Germinal center (tissue), 1 donor: ENCODE measurements around the gene LETM1.

Experiments
- DNase-seq: peaks from one replicate; pipeline ENCODE4 v3.0.0; 2012; ENCODE audit warnings: mixed read lengths, low spot score

LETM1 gene

DNA sequence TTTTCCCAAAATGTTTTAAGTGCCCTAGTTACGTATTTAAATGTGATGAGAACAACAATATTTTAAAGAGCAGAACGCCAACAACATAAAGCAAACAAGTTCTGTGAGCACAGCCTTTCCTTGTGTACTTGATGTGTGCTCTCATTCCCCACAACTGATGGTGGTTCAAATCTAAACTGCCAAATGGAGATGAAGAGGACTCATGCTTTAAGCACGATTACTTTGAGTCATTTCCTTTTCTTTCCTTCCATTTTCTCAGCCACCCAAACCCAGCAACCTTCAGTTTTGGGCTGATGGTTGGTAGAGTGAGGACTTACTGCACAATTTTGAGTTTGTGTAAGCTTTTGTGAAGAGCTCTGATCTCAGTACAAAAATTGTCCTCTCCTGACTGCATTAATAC is 16.9 kb upstream of the LETM1 start:
- no peak for DNase-seq

DNA sequence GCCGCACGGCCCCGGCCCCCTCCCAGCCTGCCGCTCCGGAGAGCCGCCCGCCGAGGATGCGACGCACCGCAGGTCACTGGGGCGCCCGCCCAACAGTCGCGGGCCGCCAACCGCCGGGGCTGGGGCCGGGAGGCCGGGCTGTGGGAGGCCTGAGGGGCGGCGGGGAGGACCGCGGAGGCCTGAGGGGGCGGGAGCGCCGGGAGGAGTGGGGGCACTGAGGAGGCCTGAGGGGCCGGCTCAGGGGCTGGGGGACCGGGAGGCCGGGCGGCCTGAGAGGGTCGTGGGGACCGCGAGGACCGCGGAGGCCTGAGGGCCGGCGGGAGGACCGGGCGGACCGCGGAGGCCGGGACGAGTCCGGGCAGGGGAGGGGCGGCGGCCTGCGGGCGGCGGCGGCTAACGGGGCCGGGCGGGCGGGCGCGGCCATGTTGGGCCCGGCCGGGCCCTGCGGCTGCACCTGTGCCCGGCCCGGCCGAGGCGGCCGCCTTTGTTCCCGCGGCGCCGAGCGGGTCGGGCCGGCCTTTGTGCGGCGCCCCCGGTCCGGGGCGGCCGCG is 15.6 kb upstream of the LETM1 start:
- DNase-seq = peak; percentile 54

DNA sequence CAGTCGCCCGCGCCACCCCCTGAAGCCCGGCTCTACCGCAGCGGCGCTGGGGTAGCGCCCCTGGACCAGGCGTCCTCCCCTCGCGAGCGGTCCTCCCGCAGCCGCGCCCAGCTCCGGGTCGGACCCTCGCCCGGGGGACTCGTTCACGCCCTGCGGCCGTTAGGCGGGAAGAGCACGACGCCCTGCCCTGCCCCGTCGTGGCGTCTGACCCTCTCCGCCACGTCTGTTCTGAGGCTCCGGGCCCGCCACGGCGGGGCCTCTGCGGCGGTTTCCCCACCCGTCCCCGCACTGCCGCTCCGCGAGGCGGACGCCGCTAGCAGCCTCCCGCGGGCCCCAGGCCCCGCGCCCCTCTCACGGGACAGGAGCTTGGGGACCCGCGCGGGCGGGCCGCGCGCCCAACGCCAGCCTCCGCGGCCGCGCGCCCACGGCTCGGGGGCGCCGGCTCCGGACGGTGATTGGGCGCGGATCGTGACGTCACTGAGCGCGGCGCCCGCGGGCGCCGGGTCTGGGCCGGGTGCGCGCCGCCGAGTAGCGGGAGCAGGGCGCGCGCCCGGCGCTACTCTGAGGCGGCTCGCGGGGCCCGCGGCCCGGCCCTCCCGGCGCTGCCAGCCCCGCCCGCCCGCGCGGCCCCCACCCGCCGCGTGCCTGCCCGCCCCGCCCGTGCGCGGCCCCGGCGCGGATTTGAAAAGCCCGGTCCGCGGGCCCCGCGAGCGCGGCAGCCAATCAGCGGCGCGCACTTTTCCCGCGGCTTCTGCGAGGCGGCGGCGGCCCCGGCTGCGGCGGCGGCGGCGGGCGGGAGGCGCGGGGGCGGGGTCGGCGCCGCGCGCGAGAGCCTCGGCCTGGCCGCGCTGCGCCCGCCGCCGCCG is 14.9 kb upstream of the LETM1 start, which contains the start of gene NSD2:
TSS of gene NSD2 (plus strand) at position 816 of the 866 bp plus-strand sequence. CDS start 29,262 bp downstream, outside the sequence.
- peak; percentile 96 for DNase-seq

DNA sequence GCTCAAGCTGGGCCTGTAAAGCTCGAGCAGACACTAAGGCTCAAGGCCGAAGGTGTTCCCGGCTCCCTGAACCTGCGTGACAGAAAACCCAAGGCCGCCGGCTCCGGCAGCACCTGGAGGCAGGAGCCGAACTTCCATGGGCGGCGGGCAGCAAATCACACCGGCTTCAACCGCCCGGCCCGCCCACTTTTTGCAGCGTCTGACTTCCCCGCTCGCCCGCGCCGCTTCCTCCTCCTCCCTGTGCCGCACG is 14.3 kb upstream of the LETM1 start:
- peak; percentile 87 for DNase-seq

DNA sequence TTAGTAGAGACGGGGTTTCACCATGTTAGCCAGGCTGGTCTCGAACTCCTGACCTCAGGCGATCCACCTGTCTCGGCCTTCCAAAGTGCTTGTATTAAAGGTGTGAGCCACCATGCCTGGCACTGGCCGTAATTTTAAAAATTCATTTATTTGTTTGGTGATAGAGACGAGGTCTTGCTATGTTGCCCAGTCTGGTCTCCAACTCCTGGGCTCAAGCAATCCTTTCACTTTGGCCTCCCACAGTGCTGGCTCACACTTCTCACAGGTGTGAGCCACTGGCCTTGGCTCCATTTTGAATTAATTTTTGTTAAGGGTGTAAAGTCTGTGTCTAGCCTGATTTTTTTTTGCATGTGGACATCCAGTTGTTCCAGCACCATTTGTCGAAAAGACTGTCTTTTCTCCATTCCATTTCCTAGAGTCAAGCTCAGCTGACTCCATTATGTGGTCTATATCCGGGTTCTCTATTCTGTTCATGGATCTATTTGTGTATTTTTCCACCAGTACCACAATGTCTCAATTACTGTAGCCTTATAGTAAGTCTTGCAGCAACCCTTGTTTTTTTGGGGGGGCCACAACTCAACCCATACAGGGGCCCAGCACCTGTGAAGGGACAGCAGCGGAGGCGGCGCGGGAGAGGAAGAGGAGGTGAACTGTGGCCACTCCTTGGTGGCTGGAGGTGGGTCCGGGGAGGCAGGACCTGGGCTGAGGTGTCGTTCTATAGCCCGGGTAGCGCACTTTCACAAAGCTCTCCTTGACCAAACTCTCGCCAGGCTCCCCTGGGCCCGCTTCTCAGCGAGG is 13.8 kb upstream of the LETM1 start:
- DNase-seq = no peak

DNA sequence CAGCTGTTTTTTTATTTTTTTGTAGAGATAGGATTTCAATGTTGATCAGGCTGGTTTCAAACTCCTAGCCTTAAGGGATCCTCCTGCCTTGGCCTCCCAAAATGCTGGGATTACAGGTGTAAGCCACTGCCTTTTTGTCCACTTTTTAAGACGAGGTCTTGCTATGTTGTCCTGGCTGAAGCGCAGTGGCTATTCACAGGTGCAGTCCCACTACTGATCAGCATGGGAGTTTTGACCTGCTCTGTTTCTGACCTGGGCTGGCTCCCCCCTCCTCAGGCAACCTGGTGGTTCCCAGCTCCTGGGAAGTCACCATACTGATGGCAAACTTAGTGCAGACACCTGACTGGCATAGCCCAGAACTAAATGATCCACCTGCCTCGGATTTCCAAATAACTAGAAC is 13.0 kb upstream of the LETM1 start:
- DNase-seq = no peak

DNA sequence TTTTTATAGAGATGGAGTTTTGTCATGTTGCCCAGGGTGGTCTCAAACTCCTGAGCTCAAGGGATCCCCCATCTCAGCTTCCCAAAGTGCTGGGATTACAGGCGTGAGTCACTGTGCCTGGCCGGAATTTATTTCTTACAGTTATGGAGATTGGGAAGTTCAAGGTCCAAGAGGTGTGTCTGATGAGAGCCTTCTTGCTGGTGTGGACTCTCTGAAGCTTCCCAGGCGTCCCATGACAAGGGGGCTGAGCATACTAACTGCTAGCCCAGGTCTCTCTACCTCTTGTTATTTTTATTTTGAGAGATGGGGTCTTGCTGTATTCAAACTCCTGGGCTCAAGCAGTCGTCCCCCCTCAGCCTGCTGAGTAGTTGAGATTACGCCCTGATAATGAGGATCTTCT is 12.3 kb upstream of the LETM1 start:
- DNase-seq = no peak

DNA sequence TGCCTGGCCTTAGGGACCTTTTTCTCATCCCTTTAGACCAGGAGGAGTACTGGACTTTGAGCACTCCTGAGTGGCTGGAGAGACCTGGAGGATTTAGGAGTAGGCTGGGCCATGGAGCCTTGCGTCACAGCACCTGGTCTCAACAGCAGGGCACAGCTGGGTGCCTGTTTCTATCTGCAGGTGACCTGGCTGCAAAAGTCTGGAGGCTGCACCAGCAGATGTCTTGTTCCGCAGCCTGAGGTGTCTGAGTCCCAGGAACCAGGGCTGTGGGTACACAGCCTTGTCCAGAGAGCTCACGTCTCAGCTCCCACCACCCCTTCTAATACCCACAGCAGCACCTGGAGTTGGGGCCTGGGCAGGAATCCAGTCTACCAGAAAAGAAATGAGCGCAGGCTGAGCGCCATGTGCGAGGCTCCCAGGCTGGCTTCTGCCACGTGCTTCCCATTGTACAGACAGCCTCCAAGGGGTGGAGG is 10.3 kb upstream of the LETM1 start:
- no peak for DNase-seq

DNA sequence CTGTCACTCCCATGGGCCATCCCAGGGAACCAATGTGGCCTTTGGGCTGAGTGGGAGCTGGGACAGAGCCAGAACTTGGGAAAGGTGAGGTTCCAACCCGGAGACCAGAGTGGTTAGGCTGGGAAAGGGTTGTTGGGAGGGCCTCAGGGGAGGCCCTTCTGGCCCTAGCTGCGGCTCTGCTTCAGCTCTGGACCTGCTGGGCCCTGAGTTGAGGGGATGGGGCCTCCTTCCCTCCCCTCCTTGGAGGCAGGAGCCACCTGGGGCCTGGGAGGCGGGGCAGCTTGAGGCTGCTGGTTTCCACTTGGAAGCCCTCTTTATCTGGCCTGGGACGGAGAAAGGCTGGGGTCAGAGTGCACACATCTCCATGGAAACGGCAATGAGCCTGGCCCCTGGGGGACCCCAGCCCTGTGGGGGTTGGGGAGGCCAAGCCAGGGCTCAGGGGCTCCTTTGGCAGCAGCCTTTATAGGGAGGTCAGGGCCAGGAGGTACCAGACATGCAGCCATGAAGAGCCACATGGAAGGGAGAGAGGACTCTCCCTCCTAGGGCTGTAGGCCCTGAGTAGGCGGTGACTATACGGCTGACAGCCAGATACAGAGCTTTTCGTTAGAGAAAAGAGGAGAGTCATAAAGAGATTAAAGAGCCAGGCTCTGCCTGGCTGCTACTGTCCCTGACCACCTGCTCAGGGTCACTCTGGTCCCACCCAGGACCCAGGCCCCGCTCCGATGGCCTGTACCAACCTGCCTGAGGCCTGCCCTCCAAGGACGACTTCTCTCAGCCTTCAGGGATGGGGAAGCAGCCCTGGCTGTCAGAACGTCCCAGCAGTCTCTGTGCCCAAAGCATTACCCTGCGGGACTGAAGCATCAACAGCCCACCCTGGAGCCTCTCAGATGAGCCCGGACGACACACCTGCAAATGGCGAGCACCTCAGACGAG is 8.4 kb upstream of the LETM1 start:
- no peak for DNase-seq

DNA sequence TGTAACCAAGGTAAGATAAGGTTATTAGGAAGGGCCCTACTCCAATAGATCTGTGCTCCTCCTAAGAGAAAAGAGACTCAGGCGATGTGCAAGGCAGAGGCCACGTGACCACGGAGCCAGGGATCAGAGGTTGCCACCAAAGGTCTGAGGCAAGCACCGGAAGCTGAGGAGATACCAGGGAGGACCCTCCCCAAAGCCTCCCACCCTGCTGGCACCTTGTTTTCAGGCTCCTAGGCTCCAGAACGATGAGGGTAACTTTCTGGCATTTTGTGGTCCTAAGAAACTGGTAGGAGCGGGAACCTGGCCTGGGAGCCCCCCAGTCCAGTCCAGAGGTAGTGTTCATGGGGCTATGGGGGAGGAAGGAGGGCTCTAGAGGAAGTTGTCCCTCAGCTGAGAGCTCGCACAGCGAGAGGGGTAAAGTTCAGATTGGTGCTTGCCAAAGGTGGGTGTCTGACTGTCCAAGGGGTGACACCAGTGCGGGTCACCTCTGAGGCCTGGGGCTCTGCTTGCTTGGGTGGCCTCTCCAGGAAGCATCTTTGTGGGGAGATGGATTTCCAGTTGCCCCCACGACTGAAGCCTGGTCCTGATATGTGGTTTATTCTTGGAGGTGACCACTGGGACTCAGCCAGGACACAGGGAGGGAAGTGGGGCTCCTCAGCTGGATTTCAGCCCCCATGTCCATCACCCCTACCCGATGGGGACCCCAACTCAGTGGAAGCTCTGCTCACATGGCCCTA is 7.5 kb upstream of the LETM1 start:
- DNase-seq = no peak

DNA sequence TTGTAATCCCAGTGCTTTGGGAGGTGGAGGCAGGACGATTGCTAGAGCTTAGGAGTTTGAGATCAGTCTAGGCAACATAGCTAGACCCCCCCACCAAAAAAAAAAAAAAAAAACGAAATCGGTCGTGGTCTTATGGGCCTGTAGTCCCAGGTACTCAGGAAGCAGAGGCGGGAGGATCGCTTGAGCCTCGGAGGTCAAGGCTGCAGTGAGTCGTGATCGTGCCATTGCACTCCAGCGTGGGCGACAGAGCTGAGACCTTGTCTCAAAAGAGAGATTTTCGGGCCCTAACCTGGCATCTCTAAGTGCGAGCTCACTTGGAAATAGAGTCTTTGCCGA is 7.0 kb upstream of the LETM1 start:
- DNase-seq = no peak

DNA sequence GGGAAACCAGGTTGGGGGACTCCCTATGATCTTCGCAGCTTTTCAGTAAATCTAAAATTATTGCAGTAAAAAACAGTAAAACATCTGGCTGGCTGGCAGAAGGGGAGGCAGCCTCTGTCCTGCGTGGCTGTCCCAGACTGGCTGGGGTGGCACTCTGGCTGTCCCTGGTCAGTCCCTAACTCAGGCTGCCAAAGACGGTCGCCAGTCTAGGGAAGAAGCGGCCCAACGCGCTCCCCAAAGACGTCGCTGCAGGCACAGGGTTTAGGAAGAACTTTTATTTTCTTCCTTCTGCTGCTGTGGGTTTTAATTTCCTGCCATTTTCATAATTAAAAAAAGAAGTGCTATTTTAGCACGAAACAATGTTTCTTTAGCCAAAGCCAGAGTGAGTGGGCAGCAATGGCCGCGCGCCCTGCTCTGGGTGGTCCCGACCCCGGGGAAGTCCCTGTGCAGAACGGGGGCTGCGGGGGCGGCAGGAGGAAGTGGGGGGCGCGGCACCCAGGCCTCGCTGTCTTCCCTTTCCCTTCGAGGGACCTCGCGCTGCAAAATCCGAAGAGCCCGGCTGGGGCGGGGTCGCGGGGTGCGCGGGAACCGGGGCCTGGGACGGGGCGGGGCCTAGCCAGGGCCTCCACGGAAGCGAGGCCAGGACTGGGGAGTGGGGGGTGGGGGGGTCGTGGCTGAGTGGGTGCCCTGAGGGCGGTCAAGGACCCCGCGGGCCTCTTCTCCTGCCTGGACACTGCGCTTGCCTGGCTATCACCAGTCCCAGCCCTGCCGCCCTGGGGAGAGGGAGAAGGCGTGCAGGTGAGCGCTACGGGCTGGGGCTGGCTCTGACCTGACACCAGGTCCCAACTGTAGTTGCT is 6.3 kb upstream of the LETM1 start:
- peak; percentile 41 for DNase-seq

DNA sequence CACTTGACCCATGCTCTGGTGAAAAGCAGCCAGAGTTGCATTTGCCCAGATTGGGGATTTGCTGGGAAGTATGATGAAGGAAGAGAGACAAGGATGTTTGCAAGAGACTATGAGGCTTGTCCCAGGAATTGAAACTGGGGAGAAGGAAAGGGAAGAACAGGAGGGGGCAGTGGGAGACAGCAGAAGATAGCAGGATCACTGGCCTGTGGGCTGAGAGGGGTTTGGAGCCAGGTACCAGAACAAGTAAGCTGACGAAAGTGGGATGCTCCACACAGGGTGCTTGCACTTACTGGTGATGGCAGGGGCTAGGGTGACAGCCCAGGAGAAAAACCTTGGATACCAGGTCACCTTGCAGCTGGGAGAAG is 3.4 kb upstream of the LETM1 start:
- no peak for DNase-seq

DNA sequence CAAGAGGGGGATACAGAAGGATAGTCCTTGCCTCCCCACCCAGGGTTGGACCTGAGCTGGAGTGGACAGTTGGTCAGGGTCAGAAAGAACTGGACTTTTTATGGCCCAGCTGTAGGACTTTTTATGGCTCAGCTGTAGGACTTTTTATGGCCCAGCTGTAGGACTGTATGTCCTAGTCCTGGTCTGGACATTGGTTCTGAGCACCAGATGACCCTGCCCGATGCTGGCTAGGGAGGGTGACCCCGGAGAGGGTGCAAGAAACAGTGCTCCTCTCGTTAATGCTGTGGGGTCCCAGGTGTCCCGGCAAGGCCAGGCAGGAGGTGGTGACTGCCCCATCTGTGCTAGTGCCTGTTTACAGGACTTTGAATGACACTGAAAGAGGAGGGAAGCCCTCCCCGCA is 2.0 kb upstream of the LETM1 start:
- no peak for DNase-seq

DNA sequence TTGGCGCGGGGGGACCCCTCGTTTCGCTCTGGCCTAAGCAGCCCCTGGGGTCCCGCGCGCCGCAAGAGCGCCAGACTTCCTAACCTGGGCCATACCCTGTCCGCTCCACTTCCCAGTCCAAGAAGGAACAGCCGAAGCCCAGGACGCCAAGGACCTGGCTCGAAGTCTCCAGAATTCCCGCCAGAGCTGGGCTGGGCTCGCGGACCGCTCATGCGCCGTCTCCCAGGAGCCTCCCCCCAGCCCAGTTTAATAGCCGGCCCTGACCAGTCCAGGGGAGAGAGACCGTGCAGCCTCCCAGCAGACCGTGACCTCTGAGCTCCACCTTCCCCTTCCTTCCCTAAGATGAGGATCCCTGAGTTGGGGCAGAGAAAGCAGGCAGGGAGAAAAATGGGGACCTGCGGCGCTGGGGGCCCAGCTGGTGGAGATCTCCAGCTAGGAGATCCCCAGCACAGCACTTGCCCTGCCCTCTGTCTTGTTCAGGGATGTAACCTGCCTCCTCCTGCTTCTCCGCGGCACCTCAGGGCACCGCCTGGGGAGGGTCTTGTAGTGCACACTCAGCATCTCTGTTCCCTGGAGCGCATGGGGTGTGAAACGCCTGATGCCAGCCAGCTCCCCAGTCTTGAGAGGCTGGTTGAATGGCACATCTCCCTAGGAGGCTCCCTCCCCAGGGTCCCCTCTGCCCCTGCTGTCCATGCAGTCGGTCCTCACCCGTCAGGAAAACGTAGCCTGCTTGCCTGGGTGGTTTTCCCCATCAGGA is 1.2 kb upstream of the LETM1 start:
- DNase-seq = no peak

DNA sequence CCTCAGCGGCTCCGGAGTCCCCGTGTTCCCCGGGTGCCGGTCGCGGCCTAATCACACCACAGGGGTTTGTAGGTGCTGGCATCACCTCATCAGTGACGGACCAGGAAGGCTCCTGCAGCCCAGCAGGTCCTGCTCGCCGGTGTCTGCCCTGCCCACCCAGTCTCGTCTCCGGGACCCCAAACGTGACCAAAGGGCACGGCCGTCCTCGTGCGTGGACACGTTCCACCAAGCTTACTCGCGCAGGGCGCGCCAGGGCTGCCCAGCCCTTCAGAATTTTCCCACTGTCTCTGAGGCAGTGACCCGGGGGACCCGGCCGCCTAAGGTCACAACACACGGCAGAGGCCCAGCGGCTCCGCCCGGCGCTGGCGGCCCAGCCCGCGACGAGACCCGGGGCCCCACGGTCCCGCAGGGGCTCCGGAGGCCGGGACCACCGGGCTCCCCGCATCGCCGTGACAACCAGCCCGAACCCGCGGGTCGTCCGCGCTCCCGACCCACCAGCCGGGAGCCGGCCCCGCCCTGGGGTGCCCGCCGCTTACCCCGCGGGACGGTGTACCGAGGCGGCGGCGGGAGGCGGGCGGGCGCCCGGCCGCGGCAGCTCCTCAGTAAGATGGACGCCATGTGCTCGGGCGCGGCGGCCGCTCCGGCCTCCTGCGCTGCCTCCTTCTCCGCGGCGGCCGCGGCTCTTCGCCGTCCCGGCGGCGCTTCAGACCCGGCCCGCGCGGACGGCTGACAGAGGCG is 454 bp downstream of the LETM1 start:
- DNase-seq = peak; percentile 41

DNA sequence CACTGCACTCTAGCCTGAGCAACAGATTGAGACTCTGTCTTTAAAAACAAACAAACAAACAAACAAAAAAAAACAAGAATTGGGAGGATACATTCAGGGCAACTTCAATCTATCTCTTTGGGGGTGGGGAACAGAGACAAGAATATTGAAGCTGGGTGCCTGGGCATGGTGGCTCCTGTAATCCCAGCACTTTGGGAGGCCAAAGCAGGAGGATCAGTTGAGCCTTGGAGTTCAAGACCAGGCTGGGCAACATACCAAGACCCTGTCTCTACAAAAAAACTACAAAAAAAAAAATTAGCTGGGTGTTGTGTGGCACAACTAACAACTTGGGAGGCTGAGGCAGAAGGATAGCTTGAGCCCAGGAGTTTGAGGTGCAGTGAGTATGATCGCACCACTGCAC is 1.2 kb downstream of the LETM1 start:
- DNase-seq = no peak

DNA sequence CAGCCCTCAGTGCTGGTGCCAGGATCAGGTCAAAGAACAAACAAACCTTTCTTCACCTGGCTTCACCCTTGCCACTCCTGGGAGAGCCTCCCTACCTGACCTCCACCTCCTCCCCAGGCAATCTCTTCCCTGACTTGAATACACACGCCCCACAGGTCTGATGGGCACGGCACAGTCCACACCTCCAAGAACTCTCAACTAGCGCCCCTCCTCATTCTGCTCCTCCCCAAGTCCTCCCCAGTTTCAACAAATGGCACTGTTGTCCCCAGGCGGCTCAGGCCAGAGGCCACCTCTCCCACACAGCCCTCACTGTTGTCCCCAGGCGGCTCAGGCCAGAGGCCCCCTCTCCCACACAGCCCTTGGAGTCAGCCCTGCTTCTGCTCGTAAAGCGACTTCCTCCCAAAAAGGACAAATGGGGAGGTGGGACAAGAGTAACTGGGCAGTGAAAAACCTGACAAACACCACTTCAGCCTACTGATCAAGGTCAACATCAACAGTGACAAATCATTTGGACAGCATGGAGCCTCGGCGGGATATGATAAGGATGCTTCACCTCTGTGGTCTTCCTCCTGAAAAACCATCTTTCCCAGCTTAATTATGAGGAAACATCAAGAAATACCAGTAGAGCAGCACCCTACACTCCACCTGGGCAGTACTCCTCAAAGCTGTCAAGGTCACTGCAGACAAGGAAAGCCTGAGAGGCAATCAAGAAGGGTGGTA is 2.9 kb downstream of the LETM1 start:
- DNase-seq = no peak
